ENCODE data around the gene TMIE. TPM values are rescaled to one million over a fixed set of nuclear protein-coding genes. Genes with fewer than 3 reads are reported as not detected.
"Not testable (repeated sequence)": the region's sequence is repeated elsewhere in the genome, so short reads cannot be mapped to it uniquely, and the experiment has no call there.

The TMIE gene
- total RNA-seq, 2 donors from 2014 or later, result 0.13 TPM; not detected in 1

GRCh38 chr3:46700772-46701171 is 420 bp upstream of the TMIE start:
- H3K4me1 ChIP-seq, result peaks cover 3% of the 10 kb centered on the region
- TF ChIP-seq CTCF (IDR thresholded peaks at IDR 0.05), result no peak
- H3K36me3 ChIP-seq, result no peaks in the 10 kb centered on the region
- no peak overlapping the region for H3K9ac ChIP-seq (ENCODE audit: low read depth in 2 of 2, low read length in 2 of 2)
- H3K4me3 ChIP-seq, result no peak overlapping the region
- DNase-seq, result no peak
- H3K27me3 ChIP-seq, result peaks cover 18% of the 10 kb centered on the region
- H3K9me3 ChIP-seq, result no peaks in the 10 kb centered on the region
- intact Hi-C loops (cut with DNase I), result loop anchor here (10.0 kb wide), 1 partner anchor 624 kb away; no protein-coding TSS in a partner anchor
- no peak overlapping the region for H3K27ac ChIP-seq

- H3K9ac ChIP-seq (ENCODE audit: low read depth in 2 of 2, low read length in 2 of 2), result no peak overlapping the region
- H3K36me3 ChIP-seq, result no peaks in the 10 kb centered on the region
- no peak overlapping the region for H3K4me3 ChIP-seq
- intact Hi-C loops (cut with DNase I), result loop anchor here (10.0 kb wide), 1 partner anchor 622 kb away; no protein-coding TSS in a partner anchor
- peaks cover 18% of the 10 kb centered on the region for H3K27me3 ChIP-seq
- H3K9me3 ChIP-seq, result no peaks in the 10 kb centered on the region
- no peak overlapping the region for H3K27ac ChIP-seq
- no peaks in the 10 kb centered on the region for H3K4me1 ChIP-seq
- no peak for DNase-seq
- TF ChIP-seq CTCF (IDR thresholded peaks at IDR 0.05), result no peak
Observed at GRCh38 chr3:46702246-46703012, 1.2 kb downstream of the TMIE start.

DNA sequence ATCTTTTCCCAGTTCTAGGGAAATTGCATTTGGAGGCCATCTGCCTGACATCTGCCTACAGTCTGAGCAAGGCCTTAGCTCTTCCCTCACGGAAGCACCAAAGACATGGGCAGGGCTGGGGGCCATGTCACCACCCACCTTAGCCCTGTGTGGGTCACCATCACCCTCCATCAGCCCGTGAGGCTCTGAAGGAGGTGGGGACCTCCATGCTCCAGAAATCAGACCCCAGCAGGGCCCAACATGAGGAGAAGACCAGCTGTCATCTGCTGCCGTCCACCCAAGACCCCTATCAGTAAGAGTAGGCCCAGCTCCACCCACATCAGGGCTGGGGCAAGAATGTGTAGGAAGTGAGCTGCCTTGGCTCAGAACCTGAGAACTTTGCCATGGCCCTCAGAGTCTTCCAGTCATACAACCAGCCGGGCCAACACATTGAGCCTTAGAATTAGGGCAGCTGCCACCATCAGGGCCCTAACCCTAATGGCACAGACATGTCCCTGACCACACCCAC is 1.9 kb downstream of the TMIE start:
- H3K9ac ChIP-seq (ENCODE audit: low read depth in 2 of 2, low read length in 2 of 2), result no peak overlapping the region
- no peaks in the 10 kb centered on the region for H3K4me1 ChIP-seq
- H3K9me3 ChIP-seq, result no peaks in the 10 kb centered on the region
- no peak for DNase-seq
- no peak overlapping the region for H3K27ac ChIP-seq
- no peak overlapping the region for H3K4me3 ChIP-seq
- peaks cover 18% of the 10 kb centered on the region for H3K27me3 ChIP-seq
- H3K36me3 ChIP-seq, result no peaks in the 10 kb centered on the region
- no peak for TF ChIP-seq CTCF (IDR thresholded peaks at IDR 0.05)
- intact Hi-C loops (cut with DNase I), result loop anchor here (10.0 kb wide), 1 partner anchor 622 kb away; no protein-coding TSS in a partner anchor

- intact Hi-C loops (cut with DNase I), result loop anchor here (2.0 to 10.0 kb wide), 2 partner anchors 190 to 620 kb away; no protein-coding TSS in a partner anchor
- peaks cover 18% of the 10 kb centered on the region for H3K27me3 ChIP-seq
- not testable (repeated sequence) for H3K9ac ChIP-seq (ENCODE audit: low read depth in 2 of 2, low read length in 2 of 2); H3K36me3 ChIP-seq; H3K4me1 ChIP-seq; H3K27ac ChIP-seq; H3K4me3 ChIP-seq; DNase-seq; H3K9me3 ChIP-seq
Observed at GRCh38 chr3:46704346-46704745, 3.2 kb downstream of the TMIE start.

DNA sequence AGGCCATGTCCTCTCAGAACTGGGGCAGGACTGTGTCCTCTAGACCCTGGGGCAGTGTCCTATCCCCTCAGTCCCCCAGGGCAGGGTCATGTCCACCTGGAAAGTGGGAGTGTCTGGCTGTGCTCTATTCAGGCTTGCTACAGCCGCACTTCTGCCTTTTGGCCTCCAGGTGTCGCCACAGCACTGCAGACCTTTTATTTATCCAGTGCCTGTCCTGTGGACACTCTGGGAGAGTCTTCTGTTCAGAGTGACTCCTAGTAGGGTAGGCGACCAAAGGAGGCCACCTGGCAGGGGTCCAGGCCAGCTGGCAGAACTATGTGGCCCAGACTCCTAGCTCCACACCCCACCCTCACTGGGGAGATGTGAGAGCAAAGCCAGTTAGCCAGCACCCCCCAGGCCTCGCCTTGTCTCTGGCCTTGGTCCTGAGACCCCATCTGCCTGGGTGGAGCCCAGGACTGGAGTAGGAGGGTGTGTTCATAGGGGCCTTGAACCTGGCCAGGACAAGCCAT is 3.9 kb downstream of the TMIE start:
- DNase-seq, result peak; percentile 75
- intact Hi-C loops (cut with DNase I), result loop anchor here (2.0 to 10.0 kb wide), 3 partner anchors 190 to 620 kb away; no protein-coding TSS in a partner anchor
- H3K4me3 ChIP-seq, result no peak overlapping the region
- H3K27me3 ChIP-seq, result peaks cover 18% of the 10 kb centered on the region
- no peaks in the 10 kb centered on the region for H3K4me1 ChIP-seq
- H3K9ac ChIP-seq (ENCODE audit: low read depth in 2 of 2, low read length in 2 of 2), result no peak overlapping the region
- TF ChIP-seq CTCF (IDR thresholded peaks at IDR 0.05), result peak; percentile 97
- no peak overlapping the region for H3K27ac ChIP-seq
- H3K36me3 ChIP-seq, result no peaks in the 10 kb centered on the region
- no peaks in the 10 kb centered on the region for H3K9me3 ChIP-seq
